ENCODE data around the gene TMSB4X. TPM values are rescaled to one million over a fixed set of nuclear protein-coding genes. Genes with fewer than 3 reads are reported as not detected.

TMSB4X gene
- total and polyA plus RNA-seq, 12 donors, result 700 to 3,026 (median 889) TPM

- H3K27ac ChIP-seq, result peak overlapping the region; percentile 88 to 99 (median 96)
- TF ChIP-seq CTCF (IDR thresholded peaks at IDR 0.05), result no peak
- peaks cover 0 to 16% (median 0%) of the 10 kb centered on the region in 9 donors for H3K36me3 ChIP-seq
- DNase-seq (no peak), ATAC-seq (no peak)
- H3K9me3 ChIP-seq, result peaks cover 0 to 4% (median 0%) of the 10 kb centered on the region in 11 donors
- WGBS, 2 donors, result 53 to 68% methylated on average over 12 of the region's 12 CpGs
- peak overlapping the region in 9 of 10 donors; percentile 9 to 98 (median 85) for H3K4me3 ChIP-seq
- H3K27me3 ChIP-seq, result peaks cover 0 to 71% (median 0%) of the 10 kb centered on the region in 7 donors
- intact Hi-C loops (cut with DNase I), result loop anchor here (2.0 to 10.0 kb wide), 13 partner anchors 122 to 516 kb away; no protein-coding TSS in a partner anchor
- H3K4me1 ChIP-seq, result peaks cover 0 to 60% (median 6%) of the 10 kb centered on the region in 9 donors
These were observed 1.9 kb upstream of the TMSB4X start for GRCh38 chrX:12972878-12973560.

- peaks cover 0 to 16% (median 0%) of the 10 kb centered on the region in 9 donors for H3K36me3 ChIP-seq
- H3K9me3 ChIP-seq, result peaks cover 0 to 4% (median 0%) of the 10 kb centered on the region in 11 donors
- H3K4me3 ChIP-seq, result peak overlapping the region; percentile 50 to 98 (median 86)
- WGBS, 2 donors, result 37 to 50% methylated on average over 18 to 19 of the region's 19 CpGs
- peaks cover 0 to 72% (median 0%) of the 10 kb centered on the region in 7 donors for H3K27me3 ChIP-seq
- H3K27ac ChIP-seq, result peak overlapping the region; percentile 88 to 99 (median 96)
- no peak for TF ChIP-seq CTCF (IDR thresholded peaks at IDR 0.05)
- peak in 1 of 8 donors; percentile 14 for ATAC-seq
- DNase-seq, result peak in 1 of 2 donors; percentile 34
- peaks cover 0 to 59% (median 6%) of the 10 kb centered on the region in 9 donors for H3K4me1 ChIP-seq
- intact Hi-C loops (cut with DNase I), result loop anchor here (2.0 to 10.0 kb wide), 13 partner anchors 121 to 515 kb away; no protein-coding TSS in a partner anchor
These were observed 1.2 kb upstream of the TMSB4X start for GRCh38 chrX:12973561-12974304.

- Histone ChIP-seq H3K9me3 (peaks cover 0 to 4% (median 0%) of the 10 kb centered on the region in 11 donors), H3K27me3 (peaks cover 0 to 72% (median 0%) of the 10 kb centered on the region in 7 donors), H3K4me1 (peaks cover 0 to 60% (median 6%) of the 10 kb centered on the region in 9 donors), H3K36me3 (peaks cover 0 to 16% (median 0%) of the 10 kb centered on the region in 9 donors), H3K4me3 (peak overlapping the region; percentile 50 to 98 (median 86)), H3K27ac (peak overlapping the region; percentile 88 to 99 (median 96))
- 10 to 13% methylated on average over 13 of the region's 13 CpGs for WGBS, 2 donors
- DNase-seq (peak; percentile 25 to 63), ATAC-seq (peak; percentile 27 to 76 (median 55))
- intact Hi-C loops (cut with DNase I), result loop anchor here (5.0 to 10.0 kb wide), 12 partner anchors 120 to 513 kb away; no protein-coding TSS in a partner anchor
- no peak for TF ChIP-seq CTCF (IDR thresholded peaks at IDR 0.05)
These were observed 560 bp upstream of the TMSB4X start for GRCh38 chrX:12974305-12974795.

- 0 to 1% methylated on average over 16 to 26 of the region's 26 CpGs for WGBS, 2 donors
- peak in 1 of 2 donors; percentile 35 for DNase-seq
- TF ChIP-seq CTCF (IDR thresholded peaks at IDR 0.05), result no peak
- Histone ChIP-seq H3K4me3 (peak overlapping the region; percentile 50 to 98 (median 86)), H3K27ac (peak overlapping the region; percentile 88 to 99 (median 96)), H3K9me3 (peaks cover 0 to 4% (median 0%) of the 10 kb centered on the region in 11 donors), H3K36me3 (peaks cover 0 to 16% (median 0%) of the 10 kb centered on the region in 9 donors), H3K4me1 (peaks cover 0 to 64% (median 6%) of the 10 kb centered on the region in 9 donors), H3K27me3 (peaks cover 0 to 64% (median 0%) of the 10 kb centered on the region in 7 donors)
- peak in 5 of 8 donors; percentile 11 to 35 (median 26) for ATAC-seq
- intact Hi-C loops (cut with DNase I), result loop anchor here in 8 of 10 donors (5.0 to 10.0 kb wide), 12 partner anchors 52 to 509 kb away; no protein-coding TSS in a partner anchor
These were observed 708 bp downstream of the TMSB4X start for GRCh38 chrX:12975670-12975965.
